H1 (cell line): ENCODE data around the gene BARX1. TPM values are rescaled to one million over a fixed set of nuclear protein-coding genes. Genes with fewer than 3 reads are reported as not detected.

Experiments used
- CBX8 ChIP-seq: fragments of 300-800, 300-1000 bp; sonication (generic); IDR thresholded peaks from 2 replicates; pipeline ENCODE4 v1.7.1; 2016; ENCODE audit warnings: low read depth, low read length, borderline replicate concordance
- CHD1 ChIP-seq: IDR thresholded peaks from 2 replicates; pipeline ENCODE4 v1.6.1; 2012; ENCODE audit warnings: low read depth, low read length, improper control_type of control experiment
- CHD2 ChIP-seq: IDR thresholded peaks from 2 replicates; pipeline ENCODE4 v1.6.1; 2012; ENCODE audit warnings: low read length, improper control_type of control experiment
- EP300 ChIP-seq, 2 experiments: IDR thresholded peaks; 1 replicate in 1 of 2; 2 replicates in 1 of 2; pipeline ENCODE4 v1.6.1; 2011 to 2012; ENCODE audit warnings: low read depth in 2 of 2, low read length in 2 of 2, mild to moderate bottlenecking in 2 of 2, borderline replicate concordance in 1 of 2, inconsistent platforms in 1 of 2, moderate library complexity in 1 of 2
- EZH2 ChIP-seq: fragments of 200-600 bp; sonication (generic); IDR thresholded peaks from 2 replicates; pipeline ENCODE4 v1.7.1; 2012; ENCODE audit warnings: low read depth, mild to moderate bottlenecking, moderate library complexity, low read length, inconsistent platforms; ENCODE audit not compliant: severe bottlenecking
- FOSL1 ChIP-seq: IDR thresholded peaks from 2 replicates; pipeline ENCODE4 v1.6.1; 2011; ENCODE audit warnings: mild to moderate bottlenecking, low read depth, low read length, moderate library complexity; ENCODE audit not compliant: insufficient read depth
- HDAC2 ChIP-seq, 2 experiments: fragments of 300-600 bp in 1 of 2; sonication (generic) in 1 of 2; IDR thresholded peaks; 2 replicates each; pipeline ENCODE4 v1.6.1; 2011 to 2012; ENCODE audit warnings: low read depth in 2 of 2, low read length in 2 of 2, mild to moderate bottlenecking in 2 of 2, moderate library complexity in 2 of 2, borderline replicate concordance in 1 of 2, inconsistent platforms in 1 of 2
- HDAC6 ChIP-seq: IDR thresholded peaks from one replicate; pipeline ENCODE4 v1.7.1; 2012; ENCODE audit warnings: low read depth, mild to moderate bottlenecking, inconsistent platforms, low read length, moderate library complexity
- KDM1A ChIP-seq: fragments of 200-600, 300-600 bp; sonication (generic); IDR thresholded peaks from 2 replicates; pipeline ENCODE4 v1.7.1; 2016; ENCODE audit warnings: mild to moderate bottlenecking, low read length, borderline replicate concordance
- KDM4A ChIP-seq: IDR thresholded peaks from one replicate; pipeline ENCODE4 v1.7.1; 2012; ENCODE audit warnings: low read depth, mild to moderate bottlenecking, moderate library complexity, low read length, inconsistent platforms; ENCODE audit not compliant: severe bottlenecking
- PHF8 ChIP-seq: fragments of 200-600 bp; sonication (generic); conservative IDR thresholded peaks from 2 replicates; pipeline ENCODE4 v1.7.1; 2012; ENCODE audit warnings: low read depth, mild to moderate bottlenecking, inconsistent platforms, low read length, moderate library complexity
- POU5F1 ChIP-seq: IDR thresholded peaks from 2 replicates; pipeline ENCODE4 v1.6.1; 2011; ENCODE audit warnings: low read depth, mild to moderate bottlenecking, low read length, moderate library complexity
- RFX5 ChIP-seq: IDR thresholded peaks from 2 replicates; pipeline ENCODE4 v1.6.1; 2011; ENCODE audit warnings: low read depth, low read length, improper control_type of control experiment, borderline replicate concordance
- SIRT6 ChIP-seq: IDR thresholded peaks from one replicate; pipeline ENCODE4 v1.7.1; 2012; ENCODE audit warnings: low read length, inconsistent platforms
- SP2 ChIP-seq: IDR thresholded peaks from 2 replicates; pipeline ENCODE4 v1.6.1; 2012; ENCODE audit warnings: mild to moderate bottlenecking, low read length, inconsistent platforms
- SP4 ChIP-seq: IDR thresholded peaks from 2 replicates; pipeline ENCODE4 v1.6.1; 2012; ENCODE audit warnings: low read length, inconsistent platforms
- SUZ12 ChIP-seq: fragments of 200-600 bp; sonication (generic); IDR thresholded peaks from 2 replicates; pipeline ENCODE4 v1.6.1; 2012; ENCODE audit warnings: mild to moderate bottlenecking, inconsistent platforms, low read length, moderate library complexity, mixed read lengths
- TBP ChIP-seq: IDR thresholded peaks from 2 replicates; pipeline ENCODE4 v1.6.1; 2011; ENCODE audit warnings: low read depth, low read length, improper control_type of control experiment
- polyA plus RNA-seq, 7 experiments: library from polyadenylated mRNA; depleted of rRNA in 3 of 7; stranded (reverse) in 5 of 7; unstranded in 2 of 7; fragments of >200 nt in 5 of 7; fragments of 200-250 nt in 2 of 7; gene quantifications; 1 replicate in 5 of 7; 2 replicates in 1 of 7; 4 replicates in 1 of 7; pipeline versions ENCODE4 v1.2.1 to v1.2.3, GENCODE V29; 2011 to 2013; ENCODE audit warnings: missing spikeins in 2 of 7, mixed read lengths in 2 of 7
- total RNA-seq: library from RNA; stranded (reverse); fragmentation: NEBNext Ultra II Directional; extraction: Animal tissue kit (Norgen Biotek cat#: 25700); gene quantifications from 2 replicates; pipeline ENCODE4 v1.2.1, GENCODE V29; 2021

Gene BARX1
- total and polyA plus RNA-seq, 2 of the 8 experiments (the other 6 are each of a cell fraction or from before 2014, with no cell fraction given) = 0.79 to 2.6 TPM

DNA sequence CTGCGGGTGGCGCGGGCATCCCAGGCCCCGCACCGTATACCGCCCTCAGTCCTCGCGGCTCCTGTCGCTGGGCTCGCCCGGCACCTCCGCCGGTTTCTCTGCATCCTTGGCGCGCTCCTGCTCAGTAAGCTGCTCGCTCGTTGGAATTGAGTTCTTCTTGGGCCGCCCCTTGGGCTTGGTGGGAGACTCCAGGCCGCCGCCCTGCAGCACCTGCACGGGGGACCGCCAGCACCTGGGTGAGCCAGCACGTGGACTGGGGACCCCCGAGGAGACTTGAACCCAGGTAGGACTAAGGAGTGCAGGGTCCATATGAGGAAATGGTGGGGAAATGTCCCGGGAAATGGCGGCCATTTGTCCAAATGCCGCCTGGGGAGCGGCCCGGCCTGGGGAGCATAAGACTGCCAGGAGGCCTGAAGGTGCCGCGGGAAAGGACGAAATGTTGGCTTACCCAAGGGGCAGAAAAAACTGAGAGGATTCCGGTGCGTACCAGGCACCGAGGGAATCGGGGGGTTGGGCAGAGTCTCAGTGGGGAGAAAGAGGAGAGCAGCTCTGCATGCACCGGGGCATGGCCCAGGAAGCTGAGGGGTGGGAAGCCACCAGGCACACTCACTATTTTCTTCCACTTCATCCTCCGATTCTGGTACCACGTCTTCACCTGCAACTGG is 2.9 kb downstream of the BARX1 start (continued):
- no peak for TF ChIP-seq SP2
- TF ChIP-seq RFX5 = no peak
- no peak for TF ChIP-seq EP300 (IDR thresholded peaks at IDR 0.05; ENCODE audit: borderline replicate concordance in 1 of 2, low read depth in 2 of 2, low read length in 2 of 2)
- peak; percentile 89 for TF ChIP-seq EZH2
- no peak for TF ChIP-seq TBP
- peak; percentile 91; the same call in 1 of the 2 replicates for TF ChIP-seq CBX8
- TF ChIP-seq POU5F1 = no peak
- no peak for TF ChIP-seq KDM1A
- no peak for TF ChIP-seq HDAC2 (IDR thresholded peaks at IDR 0.05; ENCODE audit: borderline replicate concordance in 1 of 2, low read depth in 2 of 2, low read length in 2 of 2)
- peak; percentile 84 for TF ChIP-seq SUZ12
- no peak for TF ChIP-seq CHD1
- no peak for TF ChIP-seq SIRT6
- no peak for TF ChIP-seq PHF8
- TF ChIP-seq FOSL1 = no peak
- no peak for TF ChIP-seq SP4
- TF ChIP-seq KDM4A = peak; percentile 24
- no peak for TF ChIP-seq CHD2
- no peak for TF ChIP-seq HDAC6
- TF ChIP-seq, all 59 proteins: peak for 5
